Muscle of leg (tissue), 11 donors: ENCODE data around the gene SLC5A10. TPM values are rescaled to one million over a fixed set of nuclear protein-coding genes. Genes with fewer than 3 reads are reported as not detected.

ENCODE experiments used
- DNase-seq: peaks from one replicate; pipeline ENCODE4 v3.0.0; 2013
- H3K27ac ChIP-seq: one replicate; pipeline ENCODE4 v1.5.1; 2013; ENCODE audit warnings: mild to moderate bottlenecking, low read length, control low read depth
- H3K27me3 ChIP-seq: one replicate; pipeline ENCODE4 v1.6.1; 2013; ENCODE audit warnings: low read length; ENCODE audit not compliant: control insufficient read depth, insufficient read depth
- H3K36me3 ChIP-seq: one replicate; pipeline ENCODE4 v1.6.1; 2013; ENCODE audit warnings: low read length; ENCODE audit not compliant: control insufficient read depth, insufficient read depth
- H3K4me1 ChIP-seq: one replicate; pipeline ENCODE4 v1.6.1; 2013; ENCODE audit warnings: low read length; ENCODE audit not compliant: control insufficient read depth, insufficient read depth
- H3K4me3 ChIP-seq: one replicate; pipeline ENCODE4 v1.5.1; 2013; ENCODE audit warnings: low read length, control low read depth
- H3K9me3 ChIP-seq: replicated peaks from 2 replicates; pipeline ENCODE4 v1.6.1; 2013; ENCODE audit warnings: low read depth, low read length; ENCODE audit not compliant: control insufficient read depth
- WGBS: methylation state at CpG from one replicate; pipeline ENCODE4 v1.1.5; 2013; ENCODE audit warnings: missing lambda C conversion rate; ENCODE audit not compliant: insufficient coverage; 5-methylcytosine and 5-hydroxymethylcytosine counted together
- polyA plus RNA-seq, 8 donors: library from polyadenylated mRNA; unstranded; fragments of 120-200 nt; gene quantifications; one replicate each; pipeline versions ENCODE4 v1.2.1 to v1.2.3, GENCODE V29; 2013; ENCODE audit warnings: inconsistent platforms in 1 of 8, low replicate concordance in 1 of 8; ENCODE audit not compliant: insufficient read length in 8 of 8, insufficient read depth in 1 of 8
- total RNA-seq: library from RNA; stranded (reverse); fragments of 120-200 nt; gene quantifications from one replicate; pipeline ENCODE4 v1.2.4, GENCODE V29; 2013

The SLC5A10 gene
- total and polyA plus RNA-seq, 9 donors = 0.05 to 0.19 (median 0.06) TPM; not detected in 3

GRCh38 chr17:18963126-18964017 lies 11.4 kb downstream of the SLC5A10 start:
- no peak for DNase-seq
- WGBS = 82% methylated on average over 20 of the region's 23 CpGs
- peaks cover 22% of the 10 kb centered on the region for H3K4me1 ChIP-seq
- no peak overlapping the region for H3K27ac ChIP-seq
- H3K36me3 ChIP-seq = no peaks in the 10 kb centered on the region
- H3K27me3 ChIP-seq = no peaks in the 10 kb centered on the region
- no peaks in the 10 kb centered on the region for H3K9me3 ChIP-seq
- no peak overlapping the region for H3K4me3 ChIP-seq

GRCh38 chr17:18964018-18964351 lies 12.0 kb downstream of the SLC5A10 start:
- WGBS = 80% methylated on average over 6 of the region's 9 CpGs
- no peak for DNase-seq
- H3K36me3 ChIP-seq = no peaks in the 10 kb centered on the region
- no peak overlapping the region for H3K27ac ChIP-seq
- H3K4me1 ChIP-seq = peaks cover 27% of the 10 kb centered on the region
- H3K27me3 ChIP-seq = no peaks in the 10 kb centered on the region
- no peaks in the 10 kb centered on the region for H3K9me3 ChIP-seq
- H3K4me3 ChIP-seq = no peak overlapping the region

GRCh38 chr17:18964550-18964949 lies 12.6 kb downstream of the SLC5A10 start:
- H3K36me3 ChIP-seq = no peaks in the 10 kb centered on the region
- whole genome bisulfite sequencing = 82% methylated on average over 8 of the region's 9 CpGs
- H3K27me3 ChIP-seq = no peaks in the 10 kb centered on the region
- H3K9me3 ChIP-seq = no peaks in the 10 kb centered on the region
- peaks cover 29% of the 10 kb centered on the region for H3K4me1 ChIP-seq
- H3K27ac ChIP-seq = no peak overlapping the region
- no peak for DNase-seq
- H3K4me3 ChIP-seq = no peak overlapping the region

GRCh38 chr17:18965530-18966236 lies 13.7 kb downstream of the SLC5A10 start:
- H3K27ac ChIP-seq = no peak overlapping the region
- DNase-seq = no peak
- 74% methylated on average over 9 of the region's 14 CpGs for WGBS

GRCh38 chr17:18966831-18967624 lies 15.1 kb downstream of the SLC5A10 start:
- peak; percentile 43 for DNase-seq
- 49% methylated on average over 16 of the region's 19 CpGs for WGBS
- H3K27me3 ChIP-seq = no peaks in the 10 kb centered on the region
- no peak overlapping the region for H3K27ac ChIP-seq
- H3K9me3 ChIP-seq = no peaks in the 10 kb centered on the region
- no peaks in the 10 kb centered on the region for H3K36me3 ChIP-seq
- H3K4me3 ChIP-seq = no peak overlapping the region
- H3K4me1 ChIP-seq = peaks cover 22% of the 10 kb centered on the region

More at GRCh38 chr17:18965530-18966236, 13.7 kb downstream of the SLC5A10 start:
- no peaks in the 10 kb centered on the region for H3K9me3 ChIP-seq
- H3K27me3 ChIP-seq = no peaks in the 10 kb centered on the region
- H3K4me1 ChIP-seq = peaks cover 28% of the 10 kb centered on the region
- no peaks in the 10 kb centered on the region for H3K36me3 ChIP-seq
- no peak overlapping the region for H3K4me3 ChIP-seq

GRCh38 chr17:18967916-18968315 lies 16.0 kb downstream of the SLC5A10 start:
- Histone ChIP-seq H3K36me3 (no peaks in the 10 kb centered on the region), H3K4me1 (peaks cover 22% of the 10 kb centered on the region), H3K27me3 (no peaks in the 10 kb centered on the region), H3K27ac (no peak overlapping the region), H3K9me3 (no peaks in the 10 kb centered on the region), H3K4me3 (no peak overlapping the region)
- WGBS = 54% methylated on average over 2 of the region's 4 CpGs
- DNase-seq = no peak

GRCh38 chr17:18968345-18968744 lies 16.4 kb downstream of the SLC5A10 start:
- H3K27me3 ChIP-seq = no peaks in the 10 kb centered on the region
- peak; percentile 19 for DNase-seq
- H3K4me1 ChIP-seq = peaks cover 22% of the 10 kb centered on the region
- no peak overlapping the region for H3K4me3 ChIP-seq
- H3K27ac ChIP-seq = no peak overlapping the region
- H3K9me3 ChIP-seq = no peaks in the 10 kb centered on the region
- WGBS = 61% methylated on average over 3 of the region's 4 CpGs
- no peaks in the 10 kb centered on the region for H3K36me3 ChIP-seq

GRCh38 chr17:18968945-18969887 lies 17.3 kb downstream of the SLC5A10 start:
- H3K27me3 ChIP-seq = no peaks in the 10 kb centered on the region
- no peak overlapping the region for H3K27ac ChIP-seq
- WGBS = 74% methylated on average over 16 of the region's 23 CpGs
- peaks cover 22% of the 10 kb centered on the region for H3K4me1 ChIP-seq
- no peaks in the 10 kb centered on the region for H3K9me3 ChIP-seq
- no peak for DNase-seq
- H3K36me3 ChIP-seq = no peaks in the 10 kb centered on the region
- H3K4me3 ChIP-seq = no peak overlapping the region
